Smooth muscle cell (in vitro differentiated cells): ENCODE measurements around the gene RAPGEF4. TPM values are rescaled to one million over a fixed set of nuclear protein-coding genes. Genes with fewer than 3 reads are reported as not detected.
A peak's percentile ranks its signal among the peaks of the same experiment; 100 is the strongest.

Source experiments
- DNase-seq: peaks from one replicate; lab custom pipeline; 2025; ENCODE audit not compliant: unreplicated experiment; lab: John Stamatoyannopoulos, UW
- H2AFZ ChIP-seq: fragments of 200-600 bp; sonication (generic); 2 replicates; pipeline ENCODE4 v1.6.0; 2016; ENCODE audit warnings: antibody characterized with exemption, low read depth, mild to moderate bottlenecking
- H3F3A ChIP-seq: fragments of 200-600 bp; sonication (generic); 2 replicates; pipeline ENCODE4 v1.6.0; 2017; ENCODE audit warnings: antibody characterized with exemption, low read depth
- H3K27ac ChIP-seq: fragments of 200-600 bp; sonication (generic); 2 replicates; pipeline ENCODE4 v1.5.1; 2016; ENCODE audit warnings: low read depth, mild to moderate bottlenecking
- H3K27me3 ChIP-seq: fragments of 200-600 bp; sonication (generic); 2 replicates; pipeline ENCODE4 v1.6.1; 2016; ENCODE audit warnings: low read depth, mild to moderate bottlenecking
- H3K36me3 ChIP-seq: fragments of 200-600 bp; sonication (generic); 2 replicates; pipeline ENCODE4 v1.5.1; 2016; ENCODE audit warnings: low read depth
- H3K4me1 ChIP-seq: fragments of 200-600 bp; sonication (generic); 2 replicates; pipeline ENCODE4 v1.5.1; 2016; ENCODE audit warnings: low read depth
- H3K4me2 ChIP-seq: fragments of 200-600 bp; sonication (generic); 2 replicates; pipeline ENCODE4 v1.6.0; 2016; ENCODE audit warnings: mild to moderate bottlenecking
- H3K4me3 ChIP-seq: fragments of 200-600 bp; sonication (generic); 2 replicates; pipeline ENCODE4 v1.5.1; 2016; ENCODE audit warnings: mild to moderate bottlenecking
- H3K79me2 ChIP-seq: fragments of 200-600 bp; sonication (generic); 2 replicates; pipeline ENCODE4 v1.6.0; 2016; ENCODE audit warnings: low read depth, mild to moderate bottlenecking
- H3K9ac ChIP-seq: fragments of 200-600 bp; sonication (generic); 2 replicates; pipeline ENCODE4 v1.6.0; 2016; ENCODE audit warnings: low read depth
- H3K9me3 ChIP-seq: fragments of 200-600 bp; sonication (generic); replicated peaks from 2 replicates; pipeline ENCODE4 v1.5.1; 2016; ENCODE audit warnings: low read depth
- H4K20me1 ChIP-seq: fragments of 200-600 bp; sonication (generic); 2 replicates; pipeline ENCODE4 v1.6.0; 2016; ENCODE audit warnings: low read depth
- CTCF ChIP-seq: fragments of 200-600 bp; sonication (generic); IDR thresholded peaks from 2 replicates; pipeline ENCODE4 v1.5.1; 2017; ENCODE audit warnings: borderline replicate concordance, mild to moderate bottlenecking, antibody characterized with exemption; ENCODE audit not compliant: insufficient read depth, poor library complexity, severe bottlenecking
- WGBS: methylation state at CpG from one replicate; pipeline ENCODE4 v1.1.7; 2016; ENCODE audit warnings: low lambda C conversion rate; 5-methylcytosine and 5-hydroxymethylcytosine counted together
- polyA plus RNA-seq: library from polyadenylated mRNA; unstranded; fragments of >200 nt; fragmentation: Nextera tagmentation; extraction: Ambion mirVana; gene quantifications from 2 replicates; pipeline ENCODE4 v1.2.1, GENCODE V29; 2016
- total RNA-seq: library from RNA; depleted of rRNA; stranded (reverse); fragments of >200 nt; gene quantifications from 2 replicates; pipeline ENCODE4 v1.2.3, GENCODE V29; 2014

Gene RAPGEF4
- total and polyA plus RNA-seq, 2 experiments from 2014 or later, result 0.35 to 2.7 TPM

- Histone ChIP-seq H3K4me1 (no peaks in the 10 kb centered on the region), H3K27ac (peak overlapping the region; percentile 78), H3K4me2 (no peak overlapping the region), H3K27me3 (no peaks in the 10 kb centered on the region), H3K79me2 (no peaks in the 10 kb centered on the region), H3K36me3 (no peaks in the 10 kb centered on the region), H4K20me1 (no peaks in the 10 kb centered on the region), H3F3A (peaks cover 9% of the 10 kb centered on the region), H3K9ac (no peak overlapping the region), H3K4me3 (no peak overlapping the region), H2AFZ (no peak overlapping the region), H3K9me3 (no peaks in the 10 kb centered on the region)
- 67% methylated on average over 3 of the region's 3 CpGs for WGBS
- TF ChIP-seq CTCF, result no peak
- DNase-seq, result no peak
Measured at GRCh38 chr2:172697296-172697695, 38.3 kb upstream of the RAPGEF4 start.

- no peaks in the 10 kb centered on the region for H3K4me1 ChIP-seq
- H3K27ac ChIP-seq, result peak overlapping the region; percentile 78
- DNase-seq, result no peak
- no peak overlapping the region for H2AFZ ChIP-seq
- no peak overlapping the region for H3K4me3 ChIP-seq
- H3K9ac ChIP-seq, result no peak overlapping the region
- no peaks in the 10 kb centered on the region for H3K27me3 ChIP-seq
- TF ChIP-seq CTCF, result no peak
- WGBS, result 48% methylated on average over 5 of the region's 5 CpGs
- H3K79me2 ChIP-seq, result no peaks in the 10 kb centered on the region
- peak overlapping the region; percentile 40 for H3K4me2 ChIP-seq
- no peaks in the 10 kb centered on the region for H3K36me3 ChIP-seq
- H4K20me1 ChIP-seq, result no peaks in the 10 kb centered on the region
- peaks cover 9% of the 10 kb centered on the region for H3F3A ChIP-seq
- H3K9me3 ChIP-seq, result no peaks in the 10 kb centered on the region
Measured at GRCh38 chr2:172698041-172698863, 37.4 kb upstream of the RAPGEF4 start.

- no peak overlapping the region for H3K4me3 ChIP-seq
- peaks cover 8% of the 10 kb centered on the region for H3K27me3 ChIP-seq
- no peaks in the 10 kb centered on the region for H4K20me1 ChIP-seq
- no peak overlapping the region for H3K9ac ChIP-seq
- H3K4me1 ChIP-seq, result no peaks in the 10 kb centered on the region
- H3K79me2 ChIP-seq, result no peaks in the 10 kb centered on the region
- no peaks in the 10 kb centered on the region for H3K9me3 ChIP-seq
- no peak for DNase-seq
- TF ChIP-seq CTCF, result no peak
- no peak overlapping the region for H3K27ac ChIP-seq
- H3K36me3 ChIP-seq, result no peaks in the 10 kb centered on the region
- peaks cover 9% of the 10 kb centered on the region for H3F3A ChIP-seq
- H2AFZ ChIP-seq, result no peak overlapping the region
- H3K4me2 ChIP-seq, result no peak overlapping the region
- 48% methylated on average over 1 of the region's 1 CpG for WGBS
Measured at GRCh38 chr2:172701250-172701649, 34.4 kb upstream of the RAPGEF4 start.

- Histone ChIP-seq H3K4me3 (no peak overlapping the region), H3K36me3 (no peaks in the 10 kb centered on the region), H3K9ac (no peak overlapping the region), H3K27ac (no peak overlapping the region), H3K79me2 (no peaks in the 10 kb centered on the region), H3K4me1 (no peaks in the 10 kb centered on the region), H3K9me3 (no peaks in the 10 kb centered on the region), H2AFZ (no peak overlapping the region), H3K27me3 (peaks cover 16% of the 10 kb centered on the region), H3F3A (peaks cover 5% of the 10 kb centered on the region), H4K20me1 (no peaks in the 10 kb centered on the region), H3K4me2 (no peak overlapping the region)
- 96% methylated on average over 1 of the region's 1 CpG for WGBS
- no peak for TF ChIP-seq CTCF
- DNase-seq, result no peak
Measured at GRCh38 chr2:172702451-172702850, 33.2 kb upstream of the RAPGEF4 start.
